Liver (tissue), 9 donors: ENCODE data around the gene RBM38. TPM values are rescaled to one million over a fixed set of nuclear protein-coding genes. Genes with fewer than 3 reads are reported as not detected.

Experiments used
- DNase-seq: peaks from one replicate; pipeline ENCODE4 v3.0.0-alpha.2; 2017; ENCODE audit warnings: low spot score
- H3K27ac ChIP-seq, 2 donors: one replicate each; pipeline ENCODE4 v1.7.0; 2013; ENCODE audit warnings: inconsistent platforms in 2 of 2, low read length in 2 of 2, control low read depth in 1 of 2, low read depth in 1 of 2, mild to moderate bottlenecking in 1 of 2
- H3K27me3 ChIP-seq, 4 donors: one replicate each; pipeline versions ENCODE4 v1.6.1 to v1.7.0; 2013; ENCODE audit warnings: low read length in 3 of 4, inconsistent platforms in 1 of 4, mild to moderate bottlenecking in 1 of 4, moderate library complexity in 1 of 4; ENCODE audit not compliant: control insufficient read depth in 4 of 4, insufficient read depth in 4 of 4
- H3K36me3 ChIP-seq, 4 donors: one replicate each; pipeline versions ENCODE4 v1.6.1 to v1.7.0; 2013; ENCODE audit warnings: low read length in 3 of 4, mild to moderate bottlenecking in 3 of 4, low read depth in 1 of 4, moderate library complexity in 1 of 4; ENCODE audit not compliant: control insufficient read depth in 4 of 4, insufficient read depth in 3 of 4
- H3K4me1 ChIP-seq, 4 donors: one replicate each; pipeline versions ENCODE4 v1.6.1 to v1.7.0; 2013; ENCODE audit warnings: low read length in 3 of 4, mild to moderate bottlenecking in 3 of 4, moderate library complexity in 1 of 4; ENCODE audit not compliant: control insufficient read depth in 4 of 4, insufficient read depth in 4 of 4
- H3K4me3 ChIP-seq, 3 donors: one replicate each; pipeline versions ENCODE4 v1.6.1 to v1.7.0; 2013; ENCODE audit warnings: low read length in 3 of 3, control low read depth in 1 of 3, low read depth in 1 of 3, mild to moderate bottlenecking in 1 of 3
- H3K9ac ChIP-seq, 2 donors: one replicate each; pipeline ENCODE4 v1.7.0; 2013; ENCODE audit warnings: low read length in 2 of 2, mild to moderate bottlenecking in 2 of 2, moderate library complexity in 2 of 2, control low read depth in 1 of 2, low read depth in 1 of 2
- H3K9me3 ChIP-seq, 4 donors: one replicate each; pipeline versions ENCODE4 v1.6.1 to v1.7.0; 2013; ENCODE audit warnings: low read length in 3 of 4; ENCODE audit not compliant: control insufficient read depth in 4 of 4
- GABPA ChIP-seq, 2 donors: IDR thresholded peaks in 1 of 2; conservative IDR thresholded peaks in 1 of 2; 2 replicates each; pipeline ENCODE4 v1.6.1; 2016; ENCODE audit warnings: antibody characterized with exemption in 2 of 2, mild to moderate bottlenecking in 1 of 2, moderate library complexity in 1 of 2
- HNF4A ChIP-seq, 2 donors: conservative IDR thresholded peaks; 2 replicates each; pipeline ENCODE4 v1.6.1; 2016; ENCODE audit warnings: antibody characterized with exemption in 2 of 2, mild to moderate bottlenecking in 2 of 2
- HNF4G ChIP-seq: IDR thresholded peaks from 2 replicates; pipeline ENCODE4 v1.6.1; 2016; ENCODE audit warnings: antibody characterized with exemption
- JUND ChIP-seq, 2 donors: IDR thresholded peaks; 2 replicates each; pipeline ENCODE4 v1.6.1; 2016; ENCODE audit warnings: antibody characterized with exemption in 2 of 2
- RAD21 ChIP-seq, 2 donors: IDR thresholded peaks; 2 replicates each; pipeline ENCODE4 v1.6.1; 2016; ENCODE audit warnings: antibody characterized with exemption in 2 of 2, mild to moderate bottlenecking in 2 of 2
- RXRA ChIP-seq, 2 donors: IDR thresholded peaks; 2 replicates each; pipeline ENCODE4 v1.6.1; 2017 to 2018; ENCODE audit warnings: antibody characterized with exemption in 2 of 2, mild to moderate bottlenecking in 1 of 2
- SP1 ChIP-seq: IDR thresholded peaks from 2 replicates; pipeline ENCODE4 v1.6.1; 2018; ENCODE audit warnings: antibody characterized with exemption, mild to moderate bottlenecking
- TAF1 ChIP-seq: conservative IDR thresholded peaks from 2 replicates; pipeline ENCODE4 v1.6.1; 2016; ENCODE audit warnings: antibody characterized with exemption, mild to moderate bottlenecking
- YY1 ChIP-seq: IDR thresholded peaks from 2 replicates; pipeline ENCODE4 v1.6.1; 2016; ENCODE audit warnings: antibody characterized with exemption, mild to moderate bottlenecking
- WGBS: extraction: QIAGEN DNeasy Blood & Tissue Kit; methylation state at CpG from one replicate; pipeline ENCODE4 v1.1.7; 2013; 5-methylcytosine and 5-hydroxymethylcytosine counted together
- polyA plus RNA-seq, 2 donors: library from polyadenylated mRNA; stranded (reverse) in 1 of 2; unstranded in 1 of 2; fragments of 200-250 nt in 1 of 2; fragments of >200 nt in 1 of 2; fragmentation: Nextera tagmentation in 1 of 2; extraction: Ambion mirVana in 1 of 2; gene quantifications; one replicate each; pipeline versions ENCODE4 v1.2.1 to v1.2.3, GENCODE V29; 2013 to 2015
- total RNA-seq, 2 donors: library from RNA; depleted of rRNA; stranded (reverse); fragments of >200 nt; gene quantifications; one replicate each; pipeline ENCODE4 v1.2.3, GENCODE V29; 2014
- TF ChIP-seq, protein P1 (sequence below): IDR thresholded peaks from 2 replicates; pipeline ENCODE4 v1.6.1; 2016; ENCODE audit warnings: antibody characterized with exemption
- TF ChIP-seq, protein P2 (sequence below): fragments of 150-350 bp; IDR thresholded peaks from 2 replicates; pipeline ENCODE4 v1.5.1; 2017; ENCODE audit warnings: improper control_type of control experiment, low read depth, low read length; ENCODE audit not compliant: missing input control
- TF ChIP-seq, protein P3 (sequence below): IDR thresholded peaks from 2 replicates; pipeline ENCODE4 v1.6.1; 2016; ENCODE audit warnings: antibody characterized with exemption
- TF ChIP-seq, protein P4 (sequence below): IDR thresholded peaks from 2 replicates; pipeline ENCODE4 v1.6.1; 2016; ENCODE audit warnings: antibody characterized with exemption, mild to moderate bottlenecking
- TF ChIP-seq, protein P5 (sequence below): IDR thresholded peaks from 2 replicates; pipeline ENCODE4 v1.6.1; 2016; ENCODE audit warnings: antibody characterized with exemption
- donor health status: healthy.
- donor health status: healthy.
- donor health status: healthy.
- donor health status: healthy.
- donor health status: healthy.

The RBM38 gene
- total and polyA plus RNA-seq, 4 donors, result 1.4 to 258 (median 6.0) TPM

DNA sequence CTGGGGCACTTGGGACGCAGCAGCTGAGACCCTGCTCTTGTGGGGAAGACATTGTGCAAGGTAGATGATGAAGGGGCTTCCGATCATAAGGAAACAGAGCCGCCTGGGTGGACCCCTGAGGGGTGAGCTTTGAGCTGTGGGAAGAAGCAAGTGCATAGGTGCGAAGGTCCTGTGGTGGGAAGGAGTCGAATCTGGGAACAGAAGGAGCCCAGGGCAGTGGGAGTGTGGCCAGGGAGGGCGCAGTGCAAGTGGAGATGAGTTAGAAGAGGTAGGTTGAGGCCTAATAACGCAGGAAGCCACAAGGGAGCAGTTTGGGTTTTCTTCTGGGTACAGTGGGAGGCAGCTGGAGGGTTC, 10.3 kb downstream of the RBM38 start:
- 95% methylated on average over 7 of the region's 7 CpGs for WGBS
- H3K9me3 ChIP-seq, result no peaks in the 10 kb centered on the region
- H3K4me1 ChIP-seq, result peaks cover 0 to 13% (median 7%) of the 10 kb centered on the region in 4 donors
- DNase-seq, result no peak
- H3K9ac ChIP-seq, result no peak overlapping the region
- no peak overlapping the region for H3K4me3 ChIP-seq
- H3K27ac ChIP-seq, result no peak overlapping the region
- H3K36me3 ChIP-seq, result peaks cover 0 to 14% (median 5%) of the 10 kb centered on the region in 4 donors
- TF ChIP-seq HNF4A (conservative IDR thresholded peaks at IDR 0.05) (no peak), HNF4G (no peak), RAD21 (IDR thresholded peaks at IDR 0.05) (no peak), TAF1 (no peak), JUND (IDR thresholded peaks at IDR 0.05) (no peak), YY1 (no peak)
- TF ChIP-seq, protein P1, sequence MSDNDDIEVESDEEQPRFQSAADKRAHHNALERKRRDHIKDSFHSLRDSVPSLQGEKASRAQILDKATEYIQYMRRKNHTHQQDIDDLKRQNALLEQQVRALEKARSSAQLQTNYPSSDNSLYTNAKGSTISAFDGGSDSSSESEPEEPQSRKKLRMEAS, result no peak
- TF ChIP-seq, protein P2, sequence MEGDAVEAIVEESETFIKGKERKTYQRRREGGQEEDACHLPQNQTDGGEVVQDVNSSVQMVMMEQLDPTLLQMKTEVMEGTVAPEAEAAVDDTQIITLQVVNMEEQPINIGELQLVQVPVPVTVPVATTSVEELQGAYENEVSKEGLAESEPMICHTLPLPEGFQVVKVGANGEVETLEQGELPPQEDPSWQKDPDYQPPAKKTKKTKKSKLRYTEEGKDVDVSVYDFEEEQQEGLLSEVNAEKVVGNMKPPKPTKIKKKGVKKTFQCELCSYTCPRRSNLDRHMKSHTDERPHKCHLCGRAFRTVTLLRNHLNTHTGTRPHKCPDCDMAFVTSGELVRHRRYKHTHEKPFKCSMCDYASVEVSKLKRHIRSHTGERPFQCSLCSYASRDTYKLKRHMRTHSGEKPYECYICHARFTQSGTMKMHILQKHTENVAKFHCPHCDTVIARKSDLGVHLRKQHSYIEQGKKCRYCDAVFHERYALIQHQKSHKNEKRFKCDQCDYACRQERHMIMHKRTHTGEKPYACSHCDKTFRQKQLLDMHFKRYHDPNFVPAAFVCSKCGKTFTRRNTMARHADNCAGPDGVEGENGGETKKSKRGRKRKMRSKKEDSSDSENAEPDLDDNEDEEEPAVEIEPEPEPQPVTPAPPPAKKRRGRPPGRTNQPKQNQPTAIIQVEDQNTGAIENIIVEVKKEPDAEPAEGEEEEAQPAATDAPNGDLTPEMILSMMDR, result no peak
- TF ChIP-seq, protein P3, sequence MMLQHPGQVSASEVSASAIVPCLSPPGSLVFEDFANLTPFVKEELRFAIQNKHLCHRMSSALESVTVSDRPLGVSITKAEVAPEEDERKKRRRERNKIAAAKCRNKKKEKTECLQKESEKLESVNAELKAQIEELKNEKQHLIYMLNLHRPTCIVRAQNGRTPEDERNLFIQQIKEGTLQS, result no peak
- TF ChIP-seq, protein P4, sequence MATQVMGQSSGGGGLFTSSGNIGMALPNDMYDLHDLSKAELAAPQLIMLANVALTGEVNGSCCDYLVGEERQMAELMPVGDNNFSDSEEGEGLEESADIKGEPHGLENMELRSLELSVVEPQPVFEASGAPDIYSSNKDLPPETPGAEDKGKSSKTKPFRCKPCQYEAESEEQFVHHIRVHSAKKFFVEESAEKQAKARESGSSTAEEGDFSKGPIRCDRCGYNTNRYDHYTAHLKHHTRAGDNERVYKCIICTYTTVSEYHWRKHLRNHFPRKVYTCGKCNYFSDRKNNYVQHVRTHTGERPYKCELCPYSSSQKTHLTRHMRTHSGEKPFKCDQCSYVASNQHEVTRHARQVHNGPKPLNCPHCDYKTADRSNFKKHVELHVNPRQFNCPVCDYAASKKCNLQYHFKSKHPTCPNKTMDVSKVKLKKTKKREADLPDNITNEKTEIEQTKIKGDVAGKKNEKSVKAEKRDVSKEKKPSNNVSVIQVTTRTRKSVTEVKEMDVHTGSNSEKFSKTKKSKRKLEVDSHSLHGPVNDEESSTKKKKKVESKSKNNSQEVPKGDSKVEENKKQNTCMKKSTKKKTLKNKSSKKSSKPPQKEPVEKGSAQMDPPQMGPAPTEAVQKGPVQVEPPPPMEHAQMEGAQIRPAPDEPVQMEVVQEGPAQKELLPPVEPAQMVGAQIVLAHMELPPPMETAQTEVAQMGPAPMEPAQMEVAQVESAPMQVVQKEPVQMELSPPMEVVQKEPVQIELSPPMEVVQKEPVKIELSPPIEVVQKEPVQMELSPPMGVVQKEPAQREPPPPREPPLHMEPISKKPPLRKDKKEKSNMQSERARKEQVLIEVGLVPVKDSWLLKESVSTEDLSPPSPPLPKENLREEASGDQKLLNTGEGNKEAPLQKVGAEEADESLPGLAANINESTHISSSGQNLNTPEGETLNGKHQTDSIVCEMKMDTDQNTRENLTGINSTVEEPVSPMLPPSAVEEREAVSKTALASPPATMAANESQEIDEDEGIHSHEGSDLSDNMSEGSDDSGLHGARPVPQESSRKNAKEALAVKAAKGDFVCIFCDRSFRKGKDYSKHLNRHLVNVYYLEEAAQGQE, result no peak
- no peaks in the 10 kb centered on the region for H3K27me3 ChIP-seq

DNA sequence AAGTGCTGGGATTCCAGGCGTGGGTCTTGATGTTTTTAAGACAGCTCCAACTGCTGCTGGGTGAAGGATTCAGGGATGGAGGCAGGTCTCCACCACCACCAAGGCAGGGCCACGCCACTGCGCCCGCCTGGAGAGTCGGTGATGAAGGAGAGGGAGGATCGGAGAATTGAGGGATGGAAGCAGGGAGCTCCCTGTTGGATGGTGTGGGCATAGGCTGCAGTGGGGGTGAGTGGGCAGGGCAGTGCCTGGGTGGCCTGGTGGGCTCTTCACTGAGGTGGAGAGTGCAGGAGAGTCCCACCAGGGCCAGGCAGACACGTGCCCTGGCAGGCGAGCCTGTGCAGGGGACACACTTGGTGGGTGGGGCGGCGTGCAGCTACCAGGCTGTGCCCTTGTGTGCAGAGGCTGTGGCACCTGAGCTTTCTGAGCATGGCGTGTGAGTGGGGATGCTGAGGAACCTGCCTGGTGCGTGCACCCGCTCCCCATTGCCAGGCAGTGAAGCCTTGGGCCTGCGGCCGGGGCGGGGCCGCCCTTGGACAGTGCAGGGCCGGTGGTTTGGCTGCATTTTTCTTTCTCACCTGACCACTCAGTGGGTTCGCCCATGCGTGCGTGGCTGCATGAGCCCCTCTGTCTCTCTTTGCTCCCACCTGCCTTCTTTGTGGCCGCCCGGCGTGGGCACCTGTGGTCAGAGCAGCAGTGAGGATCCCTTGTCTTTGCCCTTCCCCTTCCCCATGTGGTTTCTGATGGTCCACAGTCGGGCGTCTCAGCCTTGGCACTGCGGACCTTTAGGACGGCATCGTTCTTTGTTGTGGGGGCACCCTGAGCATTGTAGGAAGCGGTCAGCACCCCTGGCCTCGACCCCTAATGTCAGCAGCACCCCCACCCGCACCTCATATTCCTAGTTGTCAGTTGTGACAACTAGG, 11.3 kb downstream of the RBM38 start:
- H3K27ac ChIP-seq, result no peak overlapping the region
- no peak overlapping the region for H3K9ac ChIP-seq
- H3K4me1 ChIP-seq, result peaks cover 0 to 12% (median 7%) of the 10 kb centered on the region in 4 donors
- 96% methylated on average over 32 of the region's 32 CpGs for WGBS
- DNase-seq, result no peak
- peaks cover 0 to 16% (median 2%) of the 10 kb centered on the region in 4 donors for H3K36me3 ChIP-seq
- TF ChIP-seq, protein P4, result no peak
- TF ChIP-seq SP1 (no peak), RXRA (IDR thresholded peaks at IDR 0.05) (no peak), TAF1 (no peak), RAD21 (IDR thresholded peaks at IDR 0.05) (no peak), GABPA (IDR thresholded peaks at IDR 0.05 in 1 of 2, conservative IDR thresholded peaks at IDR 0.05 in 1 of 2) (no peak)
- TF ChIP-seq, protein P5, sequence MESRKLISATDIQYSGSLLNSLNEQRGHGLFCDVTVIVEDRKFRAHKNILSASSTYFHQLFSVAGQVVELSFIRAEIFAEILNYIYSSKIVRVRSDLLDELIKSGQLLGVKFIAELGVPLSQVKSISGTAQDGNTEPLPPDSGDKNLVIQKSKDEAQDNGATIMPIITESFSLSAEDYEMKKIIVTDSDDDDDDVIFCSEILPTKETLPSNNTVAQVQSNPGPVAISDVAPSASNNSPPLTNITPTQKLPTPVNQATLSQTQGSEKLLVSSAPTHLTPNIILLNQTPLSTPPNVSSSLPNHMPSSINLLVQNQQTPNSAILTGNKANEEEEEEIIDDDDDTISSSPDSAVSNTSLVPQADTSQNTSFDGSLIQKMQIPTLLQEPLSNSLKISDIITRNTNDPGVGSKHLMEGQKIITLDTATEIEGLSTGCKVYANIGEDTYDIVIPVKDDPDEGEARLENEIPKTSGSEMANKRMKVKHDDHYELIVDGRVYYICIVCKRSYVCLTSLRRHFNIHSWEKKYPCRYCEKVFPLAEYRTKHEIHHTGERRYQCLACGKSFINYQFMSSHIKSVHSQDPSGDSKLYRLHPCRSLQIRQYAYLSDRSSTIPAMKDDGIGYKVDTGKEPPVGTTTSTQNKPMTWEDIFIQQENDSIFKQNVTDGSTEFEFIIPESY, result no peak
- H3K9me3 ChIP-seq, result no peaks in the 10 kb centered on the region
- no peak overlapping the region for H3K4me3 ChIP-seq
- H3K27me3 ChIP-seq, result no peaks in the 10 kb centered on the region
